Type B pancreatic cell (in vitro differentiated cells): ENCODE results near the gene LRRC7. TPM values are rescaled to one million over a fixed set of nuclear protein-coding genes. Genes with fewer than 3 reads are reported as not detected.
"Not testable (repeated sequence)": the region's sequence is repeated elsewhere in the genome, so short reads cannot be mapped to it uniquely, and the experiment has no call there.

Source experiments
- DNase-seq: peaks from one replicate; pipeline ENCODE4 v3.0.0; 2021; ENCODE audit warnings: mixed read lengths; ENCODE audit not compliant: unreplicated experiment; ENCODE audit errors: extremely low spot score
- H3K27ac Mint-ChIP-seq: 2 replicates; pipeline ENCODE4 v1.8.0; 2021; ENCODE audit warnings: mild to moderate bottlenecking, mixed read lengths
- H3K27me3 Mint-ChIP-seq: 2 replicates; pipeline ENCODE4 v1.8.0; 2021; ENCODE audit warnings: mixed read lengths
- H3K36me3 Mint-ChIP-seq: 2 replicates; pipeline ENCODE4 v1.8.0; 2021; ENCODE audit warnings: mixed read lengths
- H3K4me1 Mint-ChIP-seq: one replicate; pipeline ENCODE4 v1.8.0; 2021; ENCODE audit warnings: mixed read lengths; ENCODE audit not compliant: unreplicated experiment
- H3K4me3 Mint-ChIP-seq: 2 replicates; pipeline ENCODE4 v1.8.0; 2021; ENCODE audit warnings: mild to moderate bottlenecking, mixed read lengths
- H3K9me3 Mint-ChIP-seq: 2 replicates; pipeline ENCODE4 v1.8.0; 2021; ENCODE audit warnings: mixed read lengths
- total RNA-seq: library from RNA; stranded (reverse); gene quantifications from 2 replicates; pipeline ENCODE4 v1.2.1, GENCODE V29; 2021; ENCODE audit warnings: low replicate concordance
- TF ChIP-seq, protein P1 (sequence below): fragments of 200-600 bp; sonication (generic); conservative IDR thresholded peaks from 2 replicates; pipeline ENCODE4 v1.5.0; 2021; ENCODE audit warnings: antibody characterized with exemption, mild to moderate bottlenecking

Gene LRRC7
- total RNA-seq, 1 donor from 2014 or later = 2.8 TPM

DNA sequence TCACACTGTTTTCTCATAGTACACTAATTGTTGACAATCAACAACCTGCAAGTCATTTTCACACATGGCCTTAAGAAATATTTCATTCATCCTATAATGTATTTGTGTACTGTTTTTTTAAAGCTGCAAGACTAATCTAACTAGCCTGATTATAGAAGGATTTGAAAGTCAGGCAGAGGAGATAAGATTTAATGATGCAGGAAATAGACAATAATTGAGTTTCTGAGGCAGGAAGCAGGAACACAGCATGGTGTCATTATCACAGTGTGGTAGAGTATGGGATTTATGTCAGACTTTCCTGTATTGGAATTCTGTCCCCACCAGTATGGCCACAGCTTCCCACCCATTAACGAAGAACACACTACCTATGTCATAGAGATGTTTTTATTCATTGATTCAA lies 138.8 kb downstream of the LRRC7 start:
- Mint-ChIP-seq H3K4me1 (no peaks in the 10 kb centered on the region), H3K9me3 (peaks cover 4% of the 10 kb centered on the region), H3K36me3 (no peaks in the 10 kb centered on the region), H3K27me3 (peaks cover 29% of the 10 kb centered on the region), H3K27ac (no peak overlapping the region), H3K4me3 (no peak overlapping the region)
- TF ChIP-seq, protein P1, sequence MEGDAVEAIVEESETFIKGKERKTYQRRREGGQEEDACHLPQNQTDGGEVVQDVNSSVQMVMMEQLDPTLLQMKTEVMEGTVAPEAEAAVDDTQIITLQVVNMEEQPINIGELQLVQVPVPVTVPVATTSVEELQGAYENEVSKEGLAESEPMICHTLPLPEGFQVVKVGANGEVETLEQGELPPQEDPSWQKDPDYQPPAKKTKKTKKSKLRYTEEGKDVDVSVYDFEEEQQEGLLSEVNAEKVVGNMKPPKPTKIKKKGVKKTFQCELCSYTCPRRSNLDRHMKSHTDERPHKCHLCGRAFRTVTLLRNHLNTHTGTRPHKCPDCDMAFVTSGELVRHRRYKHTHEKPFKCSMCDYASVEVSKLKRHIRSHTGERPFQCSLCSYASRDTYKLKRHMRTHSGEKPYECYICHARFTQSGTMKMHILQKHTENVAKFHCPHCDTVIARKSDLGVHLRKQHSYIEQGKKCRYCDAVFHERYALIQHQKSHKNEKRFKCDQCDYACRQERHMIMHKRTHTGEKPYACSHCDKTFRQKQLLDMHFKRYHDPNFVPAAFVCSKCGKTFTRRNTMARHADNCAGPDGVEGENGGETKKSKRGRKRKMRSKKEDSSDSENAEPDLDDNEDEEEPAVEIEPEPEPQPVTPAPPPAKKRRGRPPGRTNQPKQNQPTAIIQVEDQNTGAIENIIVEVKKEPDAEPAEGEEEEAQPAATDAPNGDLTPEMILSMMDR = no peak
- DNase-seq = no peak

DNA sequence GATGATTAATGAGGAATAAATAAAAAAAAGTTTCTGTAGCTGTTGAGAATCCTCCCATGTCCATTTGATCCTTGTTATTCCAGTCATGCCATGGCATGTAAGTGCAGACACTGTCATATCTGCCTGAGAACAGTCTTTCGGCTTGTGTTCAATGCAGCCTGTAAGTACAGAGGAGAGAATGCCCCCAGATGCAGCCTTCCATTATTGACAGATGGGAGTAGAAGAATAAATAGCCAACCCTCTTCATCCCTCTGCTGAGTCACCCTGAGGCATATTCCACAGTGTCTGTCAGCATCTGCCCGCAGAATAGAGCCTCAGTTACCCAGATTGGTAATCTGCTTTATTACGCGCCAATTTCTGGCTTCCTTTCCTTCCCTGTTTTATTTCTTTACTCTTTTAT lies 139.4 kb downstream of the LRRC7 start:
- Mint-ChIP-seq H3K27me3 (peaks cover 28% of the 10 kb centered on the region), H3K27ac (no peak overlapping the region), H3K9me3 (peaks cover 4% of the 10 kb centered on the region), H3K4me1 (no peaks in the 10 kb centered on the region), H3K36me3 (no peaks in the 10 kb centered on the region), H3K4me3 (no peak overlapping the region)
- TF ChIP-seq, protein P1 = no peak
- DNase-seq = no peak

DNA sequence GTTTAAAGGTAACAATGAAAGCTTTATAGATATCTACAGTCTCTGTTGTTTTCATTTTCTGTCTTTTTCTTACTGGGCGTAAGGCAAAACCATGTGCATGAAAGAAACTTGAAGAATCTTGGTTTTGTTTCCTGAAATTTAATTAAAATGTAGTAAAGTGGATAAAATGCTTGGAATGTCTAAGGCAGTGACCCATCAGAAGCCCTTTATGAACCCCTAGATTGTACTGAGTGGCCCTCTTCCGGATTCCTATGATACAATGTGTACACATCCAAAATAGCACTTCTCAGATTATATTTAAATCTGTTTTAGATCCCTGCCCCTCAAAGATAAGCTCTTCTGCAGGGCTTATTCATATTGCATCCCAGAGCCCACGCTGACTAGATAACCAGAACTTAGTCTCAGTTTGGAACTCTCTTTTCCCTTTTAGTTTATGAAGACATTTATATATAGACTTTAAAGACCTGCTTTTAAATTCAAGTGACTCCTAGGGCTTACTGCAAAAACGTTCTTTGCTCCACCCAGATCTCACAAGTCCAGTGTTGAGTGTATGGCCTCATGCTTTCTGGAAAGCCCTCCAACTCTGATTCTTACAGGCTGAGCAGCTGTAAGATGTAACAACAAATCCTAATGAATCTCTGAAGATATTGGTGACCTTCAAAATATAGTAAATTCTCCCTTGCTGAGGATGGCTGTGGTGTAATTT lies 142.9 kb downstream of the LRRC7 start:
- Mint-ChIP-seq H3K9me3 (no peaks in the 10 kb centered on the region), H3K4me3 (no peak overlapping the region), H3K27me3 (peaks cover 20% of the 10 kb centered on the region), H3K27ac (no peak overlapping the region), H3K36me3 (no peaks in the 10 kb centered on the region), H3K4me1 (no peaks in the 10 kb centered on the region)
- no peak for DNase-seq
- TF ChIP-seq, protein P1 = no peak

DNA sequence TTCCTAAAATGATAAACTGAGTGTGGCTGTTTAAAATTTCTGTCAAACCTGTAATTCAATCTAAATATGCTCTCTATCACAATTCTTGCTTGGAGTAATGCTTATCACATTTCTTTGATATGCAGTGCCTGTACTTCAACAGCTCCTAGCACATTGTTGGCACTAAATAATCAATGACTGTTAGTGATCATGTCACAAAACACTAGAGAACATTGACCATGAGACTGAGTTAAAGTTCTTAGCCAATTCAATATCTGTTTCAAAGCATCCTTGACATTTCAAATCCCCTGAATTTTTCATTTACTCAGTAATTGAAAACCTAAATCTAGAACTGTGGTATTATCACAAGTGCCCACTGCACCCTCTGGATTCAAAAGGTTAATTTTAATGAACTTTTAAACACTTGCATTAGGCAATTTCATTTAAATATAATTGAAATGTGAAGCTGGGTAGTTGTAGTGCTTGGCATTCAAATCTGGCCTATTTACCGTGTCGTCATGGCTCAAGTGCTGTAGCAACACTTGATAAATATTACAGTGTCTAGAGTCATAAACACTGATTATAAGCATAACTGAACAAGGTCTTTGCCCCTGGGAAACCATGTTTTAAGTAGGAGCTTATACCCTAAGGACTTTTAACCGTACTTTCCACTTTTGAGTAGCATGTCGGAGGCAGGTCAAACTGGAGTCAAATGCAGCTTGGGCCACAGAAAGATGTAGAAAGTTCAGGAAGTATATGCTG lies 143.6 kb downstream of the LRRC7 start:
- Mint-ChIP-seq H3K9me3 (no peaks in the 10 kb centered on the region), H3K4me1 (no peaks in the 10 kb centered on the region), H3K27ac (no peak overlapping the region), H3K4me3 (no peak overlapping the region), H3K27me3 (peaks cover 17% of the 10 kb centered on the region), H3K36me3 (no peaks in the 10 kb centered on the region)
- TF ChIP-seq, protein P1 = no peak
- DNase-seq = no peak

DNA sequence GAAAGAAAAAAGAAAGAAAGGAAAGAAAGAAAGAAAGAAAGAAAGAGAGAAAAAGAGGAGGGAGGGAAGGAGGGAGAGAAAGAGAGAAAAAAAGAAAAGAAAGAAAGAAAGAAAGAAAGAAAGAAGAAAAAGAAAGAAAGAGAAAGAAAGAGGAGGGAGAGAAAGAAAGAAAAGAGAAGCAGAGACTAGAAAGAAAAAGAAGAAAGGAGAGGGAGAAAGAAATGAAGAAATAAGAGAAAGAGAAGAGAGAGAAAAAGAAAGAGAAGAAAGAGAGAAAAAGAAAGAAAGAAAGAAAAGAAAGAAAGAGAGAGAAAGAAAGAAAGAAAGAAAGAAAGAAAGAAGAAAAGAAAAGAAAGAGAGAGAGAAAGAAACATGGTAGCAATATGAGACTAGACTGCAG lies 150.1 kb downstream of the LRRC7 start:
- H3K27me3 Mint-ChIP-seq, H3K27ac Mint-ChIP-seq, H3K4me3 Mint-ChIP-seq, H3K9me3 Mint-ChIP-seq, DNase-seq, H3K4me1 Mint-ChIP-seq, H3K36me3 Mint-ChIP-seq: not testable (repeated sequence)

DNA sequence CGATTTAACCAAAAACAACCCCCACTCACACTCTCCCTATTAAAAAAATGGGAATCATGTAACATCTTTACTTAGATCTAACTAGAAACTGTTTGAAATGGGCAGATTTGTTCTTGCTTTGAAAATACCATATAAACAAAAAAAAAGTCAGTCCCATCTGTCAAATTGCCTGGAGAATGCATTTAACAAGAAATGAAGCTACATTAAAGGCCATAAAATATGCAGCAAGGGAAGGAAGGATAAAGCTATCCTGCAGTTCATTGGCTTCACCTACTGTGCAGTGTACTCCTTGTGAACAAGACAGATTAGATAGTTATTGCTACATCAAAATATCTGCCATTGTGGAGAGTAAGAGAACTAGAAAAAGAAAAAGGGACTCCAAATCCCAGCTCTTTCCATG lies 160.5 kb downstream of the LRRC7 start:
- no peaks in the 10 kb centered on the region for H3K27me3 Mint-ChIP-seq
- no peak overlapping the region for H3K27ac Mint-ChIP-seq
- no peak overlapping the region for H3K4me3 Mint-ChIP-seq
- no peaks in the 10 kb centered on the region for H3K36me3 Mint-ChIP-seq
- no peak for DNase-seq
- no peaks in the 10 kb centered on the region for H3K9me3 Mint-ChIP-seq
- no peaks in the 10 kb centered on the region for H3K4me1 Mint-ChIP-seq
- TF ChIP-seq, protein P1 = no peak
